NK-92 (cell line): Measurements from ENCODE around the gene DUSP5.

Experiments used
- DNase-seq: peaks from one replicate; lab custom pipeline; 2025; ENCODE audit not compliant: unreplicated experiment; lab: John Stamatoyannopoulos, UW

Gene DUSP5

DNA sequence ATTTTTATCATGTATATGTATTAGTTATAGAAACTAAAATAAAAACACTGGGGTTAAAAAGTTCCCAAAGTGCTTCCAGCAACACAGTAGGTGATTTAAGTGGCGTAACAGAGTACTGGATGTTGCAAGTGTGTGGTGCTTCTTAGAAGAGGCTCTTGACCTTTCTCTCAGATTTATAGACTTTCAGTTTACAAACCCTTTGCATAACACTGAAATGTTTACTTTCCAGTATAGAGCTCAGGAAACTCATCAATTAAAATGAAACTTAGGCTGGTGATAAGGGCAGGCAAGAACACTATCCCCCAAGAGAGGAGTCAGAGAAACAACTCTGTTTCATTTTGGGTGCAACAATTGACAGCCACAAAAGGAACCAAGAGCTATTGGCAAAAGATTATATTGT, 42.3 kb downstream of the DUSP5 start:
- no peak for DNase-seq

DNA sequence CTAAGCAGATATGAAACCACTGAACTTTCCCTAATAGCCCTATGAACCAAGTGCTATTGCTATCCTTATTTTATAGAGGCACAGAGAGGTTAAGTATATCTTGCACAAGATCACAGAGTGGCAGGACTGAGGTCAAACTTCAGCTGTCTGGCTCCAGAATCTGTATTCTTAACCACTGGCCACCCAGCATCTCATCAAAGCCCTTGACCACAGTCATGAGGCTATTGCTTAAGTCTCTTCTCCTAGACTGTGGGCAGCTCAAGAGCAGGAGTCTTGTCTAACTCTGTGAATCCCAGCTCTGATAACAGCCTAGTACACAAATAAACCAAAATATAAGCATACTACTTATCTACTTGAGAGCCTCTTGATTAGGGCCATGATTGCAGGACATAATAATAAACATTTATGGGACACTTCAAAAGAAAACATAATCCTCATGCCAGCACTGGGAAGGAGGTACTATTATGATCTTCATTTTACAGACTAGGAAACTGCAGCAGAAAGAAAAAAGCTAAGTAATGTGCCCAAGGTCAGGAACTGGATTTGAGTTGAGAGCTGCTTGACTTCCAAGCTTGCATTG, 47.3 kb downstream of the DUSP5 start:
- no peak for DNase-seq

DNA sequence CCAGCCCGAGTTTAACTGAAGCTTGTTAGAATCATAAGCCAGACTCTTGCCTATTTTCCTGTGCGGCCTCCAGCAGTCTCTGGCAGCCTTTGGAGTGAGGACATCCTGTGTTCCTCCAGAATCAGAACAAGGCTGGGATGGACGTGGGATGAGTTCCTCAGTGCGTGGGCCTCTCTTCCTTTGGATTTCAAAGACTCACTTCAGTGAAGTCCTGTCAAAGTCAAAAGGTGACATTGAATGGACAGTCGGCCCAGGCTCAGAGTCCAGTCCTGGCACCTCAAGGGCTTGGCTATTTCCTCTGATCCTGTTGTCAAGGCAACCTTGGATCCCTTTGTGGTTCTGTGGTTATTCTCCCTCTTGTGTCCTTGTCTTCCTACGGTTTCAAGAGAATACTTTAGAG, 48.4 kb downstream of the DUSP5 start:
- DNase-seq: no peak

DNA sequence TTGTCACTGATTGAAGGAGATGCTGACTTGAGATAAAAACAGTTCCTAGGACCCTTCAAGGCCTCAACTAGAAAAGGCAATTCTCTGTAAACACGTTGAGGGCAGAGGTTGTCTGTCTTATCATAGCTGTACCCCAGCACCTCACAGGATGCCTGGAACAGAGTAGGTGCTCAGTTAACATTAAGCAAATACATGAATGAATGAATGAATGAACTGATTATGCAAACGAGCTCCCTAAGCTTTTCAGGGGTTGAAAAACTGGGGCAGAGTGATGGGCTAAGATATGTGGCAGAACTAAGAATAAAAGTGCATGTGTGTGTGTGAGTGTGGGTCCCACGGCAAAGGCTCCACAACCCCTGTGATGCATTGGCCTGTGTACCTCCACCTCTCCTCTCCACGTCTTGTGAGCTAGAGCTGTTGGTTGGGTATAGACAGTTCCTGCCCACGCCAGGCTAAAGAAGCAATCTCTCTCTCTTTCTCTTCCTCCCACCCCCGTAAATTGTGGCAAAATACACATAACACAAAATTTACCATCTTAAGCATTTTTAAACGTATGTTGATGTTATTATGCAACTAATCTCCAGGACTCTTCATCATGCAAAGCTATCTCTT, 48.9 kb downstream of the DUSP5 start:
- no peak for DNase-seq

DNA sequence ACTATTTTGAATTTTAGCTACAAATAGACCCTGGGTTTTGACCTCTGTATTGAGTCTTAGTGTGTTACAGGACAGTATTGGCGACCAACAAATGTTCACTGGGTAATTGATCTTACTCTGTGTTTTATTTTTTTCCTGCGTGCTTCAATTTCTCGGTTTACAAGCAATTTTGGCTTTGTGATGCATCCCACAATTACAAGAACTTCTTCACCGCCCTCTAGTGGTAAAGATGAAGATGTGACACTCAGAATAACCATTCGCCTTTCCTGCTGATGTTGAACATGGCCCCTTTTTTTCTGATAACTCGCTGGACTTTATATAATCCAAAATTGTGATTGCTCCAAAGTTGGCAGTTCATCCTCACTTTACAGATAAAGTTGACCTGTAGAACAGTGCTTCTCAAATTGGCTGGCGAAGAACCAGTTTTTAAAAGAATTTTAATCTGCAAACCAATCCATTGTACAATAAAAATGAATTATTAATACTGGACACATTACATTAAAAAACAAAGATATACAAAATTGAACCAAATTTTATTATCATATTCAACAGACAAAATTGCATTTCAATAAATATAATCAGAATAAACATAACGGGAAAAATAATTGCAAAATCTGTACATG, 49.5 kb downstream of the DUSP5 start:
- no peak for DNase-seq

DNA sequence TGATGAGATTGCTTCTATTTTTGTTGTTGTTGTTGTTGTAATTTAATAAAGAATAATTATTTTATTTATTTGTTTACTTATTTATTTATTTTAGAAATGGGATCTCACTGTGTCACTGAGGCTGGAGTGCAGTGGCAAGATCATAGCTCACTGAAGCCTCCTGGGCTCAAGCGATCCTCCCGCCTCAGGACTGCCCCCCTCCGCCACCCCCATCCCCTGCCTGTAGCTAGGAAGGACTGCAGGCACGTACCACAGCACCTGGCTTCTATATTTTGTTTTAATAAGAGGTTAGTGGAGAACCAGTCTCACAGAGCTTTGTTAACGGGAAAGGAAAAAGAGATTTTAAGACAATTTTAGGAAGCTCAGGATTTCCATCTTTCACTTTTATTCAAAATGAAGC, 50.3 kb downstream of the DUSP5 start:
- no peak for DNase-seq

DNA sequence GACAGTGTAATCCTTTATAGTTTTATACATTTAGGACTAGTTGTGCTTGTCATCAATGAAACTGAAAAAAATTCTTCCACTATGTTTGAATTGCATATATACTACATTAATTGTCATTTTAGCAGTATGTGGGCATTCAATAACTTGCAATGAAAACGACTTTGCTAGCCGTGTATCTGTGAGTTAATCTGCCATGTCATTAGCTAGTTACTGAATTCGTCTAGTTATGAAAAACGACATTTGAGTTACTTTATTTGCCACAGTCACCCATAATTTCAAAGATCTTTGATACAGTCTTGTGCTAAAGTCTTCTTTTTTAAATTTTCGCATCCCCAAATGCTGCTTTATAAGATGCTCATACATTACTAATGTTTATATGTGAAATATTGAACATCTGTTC, 51.5 kb downstream of the DUSP5 start:
- no peak for DNase-seq

DNA sequence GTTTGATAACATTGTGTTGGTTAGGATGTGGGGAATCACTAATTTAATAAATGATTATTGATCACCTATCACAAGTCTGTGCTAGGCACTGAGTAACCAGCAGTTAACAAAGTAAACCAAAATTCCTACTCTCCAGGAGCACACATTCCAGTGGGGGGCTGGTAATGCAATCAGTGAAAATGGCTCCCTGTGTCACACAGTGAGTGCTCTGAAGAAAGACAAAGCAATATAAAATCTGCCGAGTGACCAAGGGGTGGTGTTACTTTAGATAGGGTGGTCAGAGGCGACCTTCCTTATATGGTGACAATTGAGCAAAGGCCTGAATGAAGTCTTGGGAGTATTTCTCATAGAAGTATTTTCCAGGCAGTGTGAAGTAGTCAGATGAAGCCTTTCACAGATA, 56.2 kb downstream of the DUSP5 start:
- no peak for DNase-seq

DNA sequence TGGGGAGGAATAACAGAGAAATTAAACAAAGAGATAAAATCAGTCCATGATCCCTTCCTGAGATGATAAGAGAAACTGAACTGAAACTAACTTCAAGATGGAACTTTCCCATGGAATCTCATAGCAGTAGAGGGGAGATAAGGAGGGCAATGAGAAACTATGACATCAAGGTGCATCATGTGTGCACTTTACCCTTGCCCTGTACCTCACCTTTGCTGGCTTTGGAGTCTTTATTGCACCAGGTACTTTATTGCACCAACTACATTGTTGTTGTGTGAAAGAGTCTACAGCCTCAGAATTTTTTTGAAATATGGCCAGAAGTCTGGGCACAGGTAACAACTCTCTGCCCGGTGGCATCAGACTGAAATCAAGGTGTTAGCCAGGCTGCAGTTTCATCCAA, 58.6 kb downstream of the DUSP5 start:
- no peak for DNase-seq

DNA sequence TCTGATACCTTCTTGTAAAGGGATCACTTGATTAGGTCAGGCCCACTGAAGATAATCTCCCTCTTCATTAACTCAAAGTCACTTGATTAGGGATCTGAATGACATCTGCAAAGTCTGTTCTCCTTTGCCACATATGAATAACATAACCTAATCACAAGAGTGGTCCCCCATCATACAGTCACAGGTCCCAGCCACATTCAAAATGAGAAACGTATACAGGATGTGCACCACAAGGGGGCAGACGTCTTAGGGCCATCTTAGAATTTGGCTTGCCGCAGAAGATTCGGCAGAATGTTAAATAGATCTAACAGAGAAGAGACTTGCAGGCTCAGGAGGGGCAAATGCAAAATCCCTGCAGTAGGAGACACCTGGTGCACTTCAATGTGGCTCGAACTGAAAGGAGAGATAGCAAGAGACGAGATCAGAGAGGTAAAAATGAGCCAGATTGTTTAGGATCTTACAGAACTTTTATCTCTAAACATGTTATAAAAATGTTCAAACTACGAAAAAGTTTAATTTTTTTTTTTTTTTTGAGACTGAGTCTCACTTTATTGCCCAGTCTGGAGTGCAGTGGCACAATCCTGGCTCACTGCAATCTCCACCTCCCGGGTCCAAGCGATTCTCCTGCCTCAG, 59.4 kb downstream of the DUSP5 start:
- no peak for DNase-seq

DNA sequence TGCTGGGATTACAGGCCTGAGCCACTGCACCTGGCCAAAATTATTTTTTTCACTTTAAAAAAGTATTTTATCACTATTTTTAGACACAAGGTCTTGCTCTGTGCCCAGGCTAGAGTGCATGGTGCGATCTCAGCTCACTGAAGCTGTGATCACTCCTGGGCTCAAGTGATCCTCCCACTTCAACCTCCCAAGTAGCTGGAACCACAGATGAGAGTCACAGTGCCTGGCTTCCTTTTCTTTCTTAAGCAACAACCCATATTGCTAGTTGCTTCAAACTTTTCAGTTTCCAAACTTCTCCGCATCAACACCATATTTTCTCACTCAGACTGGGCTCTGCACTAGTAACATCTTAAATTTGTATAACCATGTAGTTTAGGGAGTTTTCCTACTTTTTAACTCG, 60.3 kb downstream of the DUSP5 start:
- no peak for DNase-seq

DNA sequence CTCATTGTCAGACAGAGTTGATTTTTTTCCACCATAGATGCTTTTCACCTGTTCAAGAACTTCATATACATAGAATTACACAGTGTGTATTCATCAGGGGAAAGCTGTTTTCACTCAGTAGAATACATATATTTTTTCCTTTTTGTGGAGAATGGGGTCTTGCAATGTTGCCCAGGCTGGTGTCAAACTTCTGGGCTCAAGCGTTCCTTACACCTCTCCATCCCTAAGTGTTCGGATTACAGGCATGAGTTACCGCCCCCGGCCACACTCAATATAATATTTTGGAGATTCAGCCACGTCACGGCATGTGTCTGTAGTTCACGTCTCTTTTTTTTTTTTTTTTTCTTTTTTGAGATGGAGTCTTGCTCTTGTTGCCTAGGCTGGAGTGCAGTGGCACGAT, 62.3 kb downstream of the DUSP5 start:
- DNase-seq: no peak
